Non-pigmented ciliary epithelial cell (primary cell): Measurements from ENCODE around the gene NID2.

ENCODE experiments used
- DNase-seq: peaks from one replicate; pipeline ENCODE4 v3.0.0-alpha.2; 2010; ENCODE audit warnings: low read depth

NID2 gene

GRCh38 chr14:52055167-52055566 lies 13.7 kb downstream of the NID2 start:
- no peak for DNase-seq

- no peak for DNase-seq
These were observed 14.2 kb downstream of the NID2 start for GRCh38 chr14:52054678-52055077.

GRCh38 chr14:52053044-52053443 lies 15.8 kb downstream of the NID2 start:
- no peak for DNase-seq

GRCh38 chr14:52052288-52052943 lies 16.4 kb downstream of the NID2 start:
- no peak for DNase-seq

GRCh38 chr14:52051871-52052270 lies 17.0 kb downstream of the NID2 start:
- DNase-seq: no peak

- no peak for DNase-seq
These were observed 17.6 kb downstream of the NID2 start for GRCh38 chr14:52051251-52051650.

GRCh38 chr14:52049721-52050588 lies 18.9 kb downstream of the NID2 start:
- DNase-seq: no peak

GRCh38 chr14:52049271-52049670 lies 19.6 kb downstream of the NID2 start:
- DNase-seq: no peak

GRCh38 chr14:52048641-52049204 lies 20.1 kb downstream of the NID2 start:
- DNase-seq: no peak

GRCh38 chr14:52048116-52048515 lies 20.7 kb downstream of the NID2 start:
- DNase-seq: no peak

GRCh38 chr14:52046376-52046917 lies 22.4 kb downstream of the NID2 start:
- DNase-seq: no peak

GRCh38 chr14:52044791-52045522 lies 23.9 kb downstream of the NID2 start:
- DNase-seq: peak; percentile 82

GRCh38 chr14:52043690-52044089 lies 25.2 kb downstream of the NID2 start:
- no peak for DNase-seq

GRCh38 chr14:52042371-52043289 lies 26.2 kb downstream of the NID2 start:
- no peak for DNase-seq

- no peak for DNase-seq
These were observed 28.3 kb downstream of the NID2 start for GRCh38 chr14:52040598-52040997.

- DNase-seq: no peak
These were observed 29.6 kb downstream of the NID2 start for GRCh38 chr14:52039124-52039815.

- no peak for DNase-seq
These were observed 35.7 kb downstream of the NID2 start for GRCh38 chr14:52033101-52033642.

GRCh38 chr14:52032204-52032801 lies 36.6 kb downstream of the NID2 start:
- no peak for DNase-seq

GRCh38 chr14:52031781-52032180 lies 37.1 kb downstream of the NID2 start:
- DNase-seq: peak; percentile 71

- no peak for DNase-seq
These were observed 39.0 kb downstream of the NID2 start for GRCh38 chr14:52029881-52030280.
